WERI-Rb-1 (cell line): ENCODE results near the gene PAPPA.

Experiments used
- DNase-seq: peaks from one replicate; pipeline ENCODE4 v3.0.0-alpha.2; 2020
- H3K27ac ChIP-seq: fragments of 250-450 bp; sonication (Bioruptor Pico); 2 replicates; pipeline ENCODE4 v1.5.1; 2020; ENCODE audit warnings: mild to moderate bottlenecking, moderate library complexity
- H3K27me3 ChIP-seq: fragments of 250-450 bp; sonication (Bioruptor Pico); 2 replicates; pipeline ENCODE4 v1.5.1; 2021; ENCODE audit warnings: mild to moderate bottlenecking, low read depth, moderate library complexity; ENCODE audit not compliant: insufficient read depth, severe bottlenecking
- H3K36me3 ChIP-seq: fragments of 250-450 bp; sonication (Bioruptor Pico); 2 replicates; pipeline ENCODE4 v1.5.1; 2020; ENCODE audit warnings: mild to moderate bottlenecking, moderate library complexity
- H3K4me3 ChIP-seq: 2 replicates; pipeline ENCODE4 v1.5.1; 2011; ENCODE audit warnings: low read depth, mild to moderate bottlenecking, control low read depth, low read length
- H3K9me3 ChIP-seq: fragments of 250-450 bp; sonication (Bioruptor Pico); 2 replicates; pipeline ENCODE4 v1.5.1; 2021; ENCODE audit warnings: mild to moderate bottlenecking, moderate library complexity; ENCODE audit not compliant: severe bottlenecking
- TF ChIP-seq, protein P1 (sequence below): IDR thresholded peaks from 2 replicates; pipeline ENCODE4 v1.5.1; 2011; ENCODE audit warnings: low read depth, mild to moderate bottlenecking, control low read depth, inconsistent platforms, low read length

The PAPPA gene

GRCh38 chr9:116360016-116360415 lies 206.4 kb downstream of the PAPPA start:
- peak overlapping the region; percentile 9 for H3K27ac ChIP-seq
- no peak for DNase-seq
- no peak overlapping the region for H3K4me3 ChIP-seq
- no peaks in the 10 kb centered on the region; the same call in none of the 2 replicates for H3K36me3 ChIP-seq
- H3K27me3 ChIP-seq: no peaks in the 10 kb centered on the region
- TF ChIP-seq, protein P1, sequence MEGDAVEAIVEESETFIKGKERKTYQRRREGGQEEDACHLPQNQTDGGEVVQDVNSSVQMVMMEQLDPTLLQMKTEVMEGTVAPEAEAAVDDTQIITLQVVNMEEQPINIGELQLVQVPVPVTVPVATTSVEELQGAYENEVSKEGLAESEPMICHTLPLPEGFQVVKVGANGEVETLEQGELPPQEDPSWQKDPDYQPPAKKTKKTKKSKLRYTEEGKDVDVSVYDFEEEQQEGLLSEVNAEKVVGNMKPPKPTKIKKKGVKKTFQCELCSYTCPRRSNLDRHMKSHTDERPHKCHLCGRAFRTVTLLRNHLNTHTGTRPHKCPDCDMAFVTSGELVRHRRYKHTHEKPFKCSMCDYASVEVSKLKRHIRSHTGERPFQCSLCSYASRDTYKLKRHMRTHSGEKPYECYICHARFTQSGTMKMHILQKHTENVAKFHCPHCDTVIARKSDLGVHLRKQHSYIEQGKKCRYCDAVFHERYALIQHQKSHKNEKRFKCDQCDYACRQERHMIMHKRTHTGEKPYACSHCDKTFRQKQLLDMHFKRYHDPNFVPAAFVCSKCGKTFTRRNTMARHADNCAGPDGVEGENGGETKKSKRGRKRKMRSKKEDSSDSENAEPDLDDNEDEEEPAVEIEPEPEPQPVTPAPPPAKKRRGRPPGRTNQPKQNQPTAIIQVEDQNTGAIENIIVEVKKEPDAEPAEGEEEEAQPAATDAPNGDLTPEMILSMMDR: no peak
- H3K9me3 ChIP-seq: no peaks in the 10 kb centered on the region

DNA sequence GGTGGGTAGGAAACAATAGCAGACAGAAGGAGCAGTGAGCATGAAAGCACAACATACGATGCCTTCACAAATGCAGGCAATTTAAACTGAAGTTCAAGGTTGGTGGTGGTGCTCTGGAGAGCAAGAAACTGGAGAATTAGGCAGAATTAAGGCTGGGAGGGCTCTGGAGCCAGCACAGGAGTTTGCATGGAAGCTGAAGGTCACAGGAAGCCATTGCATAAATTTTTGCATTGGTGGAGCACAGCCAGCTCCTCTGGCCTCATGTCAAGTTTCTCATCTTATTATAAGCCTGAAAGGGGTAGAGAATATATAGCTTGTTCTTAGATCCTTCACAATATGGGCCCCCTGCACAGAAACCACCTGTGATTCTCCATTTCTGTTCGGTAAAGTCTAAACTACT lies 207.4 kb downstream of the PAPPA start:
- no peak for DNase-seq
- H3K36me3 ChIP-seq: no peaks in the 10 kb centered on the region; the same call in none of the 2 replicates
- peak overlapping the region; percentile 5 for H3K27ac ChIP-seq

DNA sequence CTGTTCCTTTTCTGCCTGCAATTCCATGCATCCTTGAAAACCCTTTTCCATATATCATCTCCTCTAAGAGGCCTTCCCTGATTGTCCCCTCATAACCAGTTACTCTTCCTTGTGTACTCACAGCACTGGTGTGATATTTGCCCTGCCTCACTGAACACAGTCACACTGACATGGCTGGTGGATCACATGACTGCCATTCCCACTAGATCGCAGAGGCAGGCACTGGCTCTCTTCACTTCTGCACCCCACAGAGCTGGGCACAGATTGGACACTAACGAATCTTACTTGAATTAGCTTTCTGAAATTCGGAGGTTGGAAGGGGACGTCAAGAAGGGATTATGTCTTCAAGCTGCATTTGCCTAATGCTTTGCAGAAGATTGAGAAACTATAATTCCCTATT lies 208.0 kb downstream of the PAPPA start:
- TF ChIP-seq, protein P1: no peak
- Histone ChIP-seq H3K27ac (no peak overlapping the region), H3K36me3 (no peaks in the 10 kb centered on the region; the same call in 1 of the 2 replicates)

More for the DNA sequence above, 207.4 kb downstream of the PAPPA start:
- TF ChIP-seq, protein P1: no peak
- H3K4me3 ChIP-seq: no peak overlapping the region
- H3K27me3 ChIP-seq: no peaks in the 10 kb centered on the region
- H3K9me3 ChIP-seq: no peaks in the 10 kb centered on the region

GRCh38 chr9:116362493-116362892 lies 208.9 kb downstream of the PAPPA start:
- Histone ChIP-seq H3K9me3 (no peaks in the 10 kb centered on the region), H3K36me3 (no peaks in the 10 kb centered on the region; the same call in 1 of the 2 replicates), H3K4me3 (no peak overlapping the region), H3K27ac (no peak overlapping the region), H3K27me3 (no peaks in the 10 kb centered on the region)
- TF ChIP-seq, protein P1: no peak
- no peak for DNase-seq

More for the DNA sequence above, 208.0 kb downstream of the PAPPA start:
- Histone ChIP-seq H3K9me3 (no peaks in the 10 kb centered on the region), H3K4me3 (no peak overlapping the region), H3K27me3 (no peaks in the 10 kb centered on the region)
- DNase-seq: peak; percentile 57

- H3K4me3 ChIP-seq: no peak overlapping the region
- no peaks in the 10 kb centered on the region for H3K9me3 ChIP-seq
- DNase-seq: no peak
- no peaks in the 10 kb centered on the region; the same call in 1 of the 2 replicates for H3K36me3 ChIP-seq
- no peaks in the 10 kb centered on the region for H3K27me3 ChIP-seq
- TF ChIP-seq, protein P1: no peak
- no peak overlapping the region for H3K27ac ChIP-seq
Observed at GRCh38 chr9:116365056-116365471, 211.5 kb downstream of the PAPPA start.

DNA sequence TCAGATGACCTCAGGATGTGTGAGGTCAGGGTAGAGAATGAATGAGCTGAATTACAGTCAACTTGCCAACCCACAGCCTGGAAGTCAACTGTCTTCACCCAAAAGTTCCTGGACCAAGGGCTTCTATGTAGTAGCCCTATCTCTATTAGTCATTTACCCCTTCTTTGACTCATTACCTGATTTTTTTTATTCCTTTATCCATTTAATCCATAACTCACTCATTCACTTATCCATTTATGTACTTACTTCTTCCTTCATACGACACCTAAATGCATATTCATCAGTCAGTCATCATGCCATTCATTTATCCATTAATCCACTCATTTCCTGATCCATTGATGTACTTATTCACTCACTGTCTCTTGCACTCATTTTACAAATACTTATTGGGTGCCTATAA lies 212.7 kb downstream of the PAPPA start:
- H3K27ac ChIP-seq: no peak overlapping the region
- no peaks in the 10 kb centered on the region for H3K9me3 ChIP-seq
- no peaks in the 10 kb centered on the region for H3K36me3 ChIP-seq
- TF ChIP-seq, protein P1: no peak
- H3K27me3 ChIP-seq: no peaks in the 10 kb centered on the region
- H3K4me3 ChIP-seq: no peak overlapping the region
- DNase-seq: no peak
